Stimulated activated CD4-positive, alpha-beta T cell treated with anti-CD3 and anti-CD28 coated beads, Interleukin-15, amount 100 ng/mL, for 24 hours (primary cell): ENCODE measurements around the gene KHDC4.
"Not testable (repeated sequence)": the region's sequence is repeated elsewhere in the genome, so short reads cannot be mapped to it uniquely, and the experiment has no call there.

ENCODE experiments used
- DNase-seq: peaks from one replicate; pipeline ENCODE4 v3.0.0-alpha.2; 2020

Gene KHDC4

DNA sequence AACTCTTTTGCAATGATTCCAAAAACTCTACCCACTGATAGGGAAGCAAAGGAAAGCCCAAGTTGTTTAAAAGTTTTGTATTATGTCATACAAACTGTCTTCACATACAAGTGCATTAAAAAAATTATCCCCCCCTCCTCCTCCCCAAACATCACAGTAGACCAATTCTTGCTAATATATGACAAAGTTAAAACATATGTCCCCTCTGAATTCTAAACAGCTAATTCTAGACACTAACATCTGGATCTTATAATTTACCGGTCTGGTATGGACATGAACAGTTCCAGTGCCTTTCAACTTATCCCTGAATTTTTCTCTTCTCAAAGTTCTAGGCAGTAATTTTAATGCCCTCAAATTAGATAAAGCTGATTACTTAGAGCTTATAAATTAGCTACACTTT, 36.5 kb downstream of the KHDC4 start:
- DNase-seq: no peak

DNA sequence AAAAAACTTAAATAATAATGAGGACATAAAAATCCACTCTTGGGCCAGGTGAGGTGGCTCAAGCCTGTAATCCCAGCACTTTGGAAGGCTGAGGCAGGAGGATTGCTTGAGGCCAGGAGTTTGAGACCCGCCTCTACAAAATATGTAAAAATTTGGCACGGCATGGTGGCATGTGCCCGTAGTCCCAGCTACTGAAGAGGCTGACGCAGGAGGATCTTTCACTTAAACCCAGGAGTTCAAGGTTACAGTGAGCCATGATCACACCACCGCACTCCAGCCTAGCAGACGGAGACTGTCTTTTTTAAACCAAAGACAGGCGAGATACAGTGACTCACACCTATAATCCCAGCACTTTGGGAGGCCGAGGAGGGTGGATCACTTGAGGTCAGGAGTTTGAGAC, 37.7 kb downstream of the KHDC4 start:
- DNase-seq: not testable (repeated sequence)

DNA sequence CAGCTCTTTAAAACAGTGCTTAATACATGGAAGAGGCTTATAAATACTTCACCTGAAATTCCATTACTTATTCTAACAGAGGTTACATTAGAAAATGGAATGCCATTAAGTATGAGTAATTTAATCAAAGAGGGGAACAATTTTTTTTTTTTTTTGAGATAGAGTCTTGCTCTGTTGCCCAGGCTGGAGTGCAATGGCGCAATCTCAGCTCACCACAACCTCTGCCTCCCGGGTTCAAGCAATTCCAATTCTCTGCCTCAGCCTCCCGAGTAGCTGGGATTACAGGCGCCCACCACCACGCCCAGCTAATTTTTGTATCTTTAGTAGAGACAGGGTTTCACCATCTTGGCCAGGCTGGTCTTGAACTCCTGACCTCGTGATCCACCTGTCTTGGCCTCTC, 38.6 kb downstream of the KHDC4 start:
- DNase-seq: not testable (repeated sequence)

DNA sequence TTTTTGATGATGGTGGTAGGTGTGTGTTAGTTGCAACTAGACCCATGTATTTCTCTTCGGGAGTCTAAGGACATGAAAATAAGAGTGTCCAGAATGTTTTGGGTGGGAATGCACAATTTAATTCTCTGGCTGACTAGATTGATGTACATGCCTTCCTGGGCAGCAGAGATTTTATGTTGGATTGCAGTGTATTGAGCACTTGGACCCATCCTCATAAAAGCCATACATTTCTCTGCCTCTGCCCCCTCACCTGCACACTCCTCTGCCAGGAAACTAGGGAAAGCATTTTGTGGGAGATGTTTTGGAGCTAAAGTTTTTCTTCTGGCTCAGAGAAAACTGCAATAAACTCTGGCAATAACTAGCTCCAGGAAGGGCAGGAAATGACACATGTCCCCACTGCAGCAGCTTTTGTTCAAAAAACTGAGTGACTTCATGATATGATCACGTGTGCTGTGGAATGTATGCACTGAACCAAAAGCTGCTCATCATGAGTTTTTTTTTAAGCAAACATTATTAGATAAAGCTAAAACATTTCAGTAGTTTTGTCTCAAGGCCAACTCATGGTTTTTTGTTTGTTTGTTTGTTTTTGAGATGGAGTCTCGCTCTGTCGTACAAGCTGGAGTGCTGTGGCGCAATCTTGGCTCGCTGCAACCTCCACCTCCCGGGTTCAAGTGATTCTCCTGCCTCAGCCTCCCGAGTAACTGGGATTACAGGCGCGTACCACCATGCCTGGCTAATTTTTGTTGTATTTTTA, 40.6 kb downstream of the KHDC4 start:
- no peak for DNase-seq

DNA sequence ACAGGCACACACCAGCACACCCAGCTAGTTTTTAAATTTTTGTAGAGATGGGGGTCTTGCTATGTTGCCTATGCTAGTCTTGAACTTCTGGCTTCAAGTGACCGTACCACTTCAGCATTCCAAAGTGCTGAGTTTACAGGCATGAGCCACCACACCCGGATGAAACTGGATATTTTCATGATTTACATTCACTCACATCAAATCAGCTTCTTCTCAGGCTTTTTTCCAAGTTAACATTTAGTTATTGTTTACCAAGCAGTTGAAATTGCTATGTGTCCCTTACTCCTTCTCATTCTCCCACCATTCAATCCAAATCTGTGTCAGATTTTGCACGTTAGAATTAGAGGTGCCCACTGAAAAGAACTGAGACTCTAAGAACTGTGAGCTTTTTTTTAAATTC, 41.4 kb downstream of the KHDC4 start:
- no peak for DNase-seq

DNA sequence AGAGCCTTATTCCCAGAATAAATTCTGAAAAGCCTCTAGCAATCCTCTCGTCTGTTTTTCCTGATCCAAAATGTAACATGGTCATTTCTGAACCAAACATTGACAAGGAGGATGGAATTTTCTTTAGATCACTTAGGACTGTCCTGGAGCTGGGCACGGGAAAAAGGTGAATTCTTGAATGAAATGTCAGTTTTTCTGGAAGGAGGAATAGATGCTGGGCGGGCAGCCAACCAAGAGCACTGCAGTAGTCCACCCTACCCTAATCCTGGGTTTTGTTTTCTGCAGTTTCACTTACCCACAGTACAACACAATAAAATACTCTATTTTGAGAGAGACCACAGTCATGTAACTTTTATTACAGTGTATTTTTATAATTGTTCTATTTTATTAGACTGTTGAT, 44.0 kb downstream of the KHDC4 start:
- no peak for DNase-seq

DNA sequence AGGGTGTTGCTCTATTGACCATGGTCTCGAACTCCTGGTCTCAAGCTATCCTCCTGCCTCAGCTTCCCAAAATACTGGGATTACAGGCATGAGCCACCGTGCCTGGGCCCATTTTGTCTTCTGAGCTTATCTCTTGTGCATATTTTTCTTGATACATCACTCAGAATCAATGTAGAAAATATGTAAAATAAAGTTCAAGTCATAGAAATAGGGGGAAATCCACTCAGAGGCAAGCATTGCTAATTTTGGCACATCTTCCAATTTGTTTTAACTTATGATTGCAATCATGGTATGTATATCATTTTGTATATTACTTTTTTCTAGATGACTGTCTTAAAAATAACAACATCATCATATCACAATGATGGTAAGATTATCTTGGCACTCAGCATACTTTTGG, 44.6 kb downstream of the KHDC4 start:
- no peak for DNase-seq

DNA sequence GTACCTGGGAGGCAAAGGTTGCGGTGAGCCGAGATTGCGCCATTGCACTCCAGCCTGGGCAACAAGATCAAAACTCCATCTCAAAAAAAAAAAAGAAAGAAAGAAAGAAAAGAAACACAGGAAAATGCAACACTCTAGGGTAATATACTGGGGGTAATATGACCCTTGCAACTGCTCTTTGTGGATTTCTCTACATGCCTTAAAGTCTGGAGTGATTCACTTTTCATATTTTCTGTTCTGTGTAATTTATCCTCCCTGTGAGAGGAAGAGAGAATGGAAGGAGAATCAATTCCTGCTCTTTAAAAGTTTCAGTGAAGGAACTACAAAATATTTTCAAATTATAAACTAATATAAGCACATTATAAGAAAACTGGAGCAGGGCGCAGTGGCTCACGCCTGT, 45.7 kb downstream of the KHDC4 start:
- DNase-seq: no peak

DNA sequence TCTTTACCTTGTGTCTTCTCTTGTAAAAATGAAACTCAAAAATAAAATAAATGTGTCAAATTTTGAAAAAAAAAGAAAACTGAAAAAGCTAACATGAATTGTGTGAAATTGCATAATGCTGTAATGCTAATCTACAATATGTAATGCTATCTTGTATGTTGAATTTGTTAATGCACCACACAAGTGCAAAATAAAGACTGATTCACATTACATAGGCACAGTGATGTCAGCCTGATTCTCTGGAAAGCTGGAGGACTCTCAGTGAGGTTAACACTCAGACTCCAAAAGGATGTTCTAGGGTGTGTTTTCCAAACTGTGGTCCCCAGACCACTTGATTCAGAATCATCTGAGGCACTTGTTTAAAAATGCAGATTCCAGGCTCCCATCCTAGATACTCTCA, 49.2 kb downstream of the KHDC4 start:
- no peak for DNase-seq

DNA sequence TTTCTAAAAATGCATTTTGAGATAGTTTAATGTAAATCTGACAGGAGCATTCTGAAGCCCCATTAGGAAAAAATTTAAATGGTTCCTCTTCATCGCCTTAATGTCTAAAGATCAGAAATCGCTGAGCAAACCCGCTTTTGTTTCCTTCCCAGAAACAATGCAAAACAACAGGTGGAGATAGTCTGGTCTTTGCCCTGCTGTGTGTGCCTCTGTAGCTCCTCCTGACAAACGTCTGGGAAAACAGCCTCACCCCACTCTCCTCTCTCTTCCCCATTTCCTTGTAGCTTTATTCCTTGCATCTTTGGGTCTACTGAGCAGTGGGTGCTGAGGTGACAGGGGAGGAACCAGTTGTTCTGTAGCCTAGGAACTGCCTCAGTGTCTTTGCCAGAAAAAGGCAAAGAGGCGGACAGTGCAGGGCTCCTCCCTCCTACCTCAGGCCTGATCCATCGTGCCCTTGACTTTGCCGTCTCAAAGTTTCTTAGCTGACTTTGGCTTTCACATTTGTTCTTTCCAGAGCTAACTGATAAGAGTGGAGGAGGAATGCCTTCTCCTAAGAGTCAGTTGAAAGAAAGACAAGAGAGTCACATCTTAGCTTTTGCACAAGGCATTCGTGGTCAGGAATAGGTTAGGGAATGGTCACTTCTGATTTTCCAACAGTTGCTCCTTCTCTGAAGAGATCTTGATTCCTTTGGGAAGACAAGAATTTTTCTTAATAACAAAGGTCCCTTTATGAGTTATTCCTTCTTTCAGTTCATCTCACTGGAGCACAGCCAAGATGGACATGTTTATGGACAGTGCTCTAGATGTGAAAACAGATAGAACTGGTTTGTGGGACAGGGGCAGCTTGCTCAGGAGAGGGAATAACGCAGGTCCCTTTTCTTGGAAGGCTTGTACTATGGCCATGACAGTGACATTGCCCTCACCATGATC, 49.9 kb downstream of the KHDC4 start:
- DNase-seq: no peak

DNA sequence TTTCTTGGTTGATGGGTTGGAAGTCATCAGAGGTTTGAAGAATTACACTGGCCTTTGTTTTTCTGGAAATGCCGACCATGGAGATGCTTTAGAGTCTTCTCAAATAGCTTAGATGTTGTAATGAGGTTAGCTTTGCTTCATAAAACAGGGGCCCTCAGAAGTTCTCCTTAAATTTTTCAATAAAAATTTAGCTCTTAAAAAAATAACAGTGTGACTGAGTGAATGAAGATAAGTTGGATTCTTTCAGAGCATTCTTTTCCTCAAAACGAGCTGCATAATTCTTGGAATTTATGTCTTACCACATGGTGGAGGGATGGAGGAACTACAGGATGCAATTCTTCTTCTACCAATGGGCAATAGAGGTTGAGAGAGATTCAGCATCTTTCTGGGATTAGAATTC, 51.4 kb downstream of the KHDC4 start:
- no peak for DNase-seq

DNA sequence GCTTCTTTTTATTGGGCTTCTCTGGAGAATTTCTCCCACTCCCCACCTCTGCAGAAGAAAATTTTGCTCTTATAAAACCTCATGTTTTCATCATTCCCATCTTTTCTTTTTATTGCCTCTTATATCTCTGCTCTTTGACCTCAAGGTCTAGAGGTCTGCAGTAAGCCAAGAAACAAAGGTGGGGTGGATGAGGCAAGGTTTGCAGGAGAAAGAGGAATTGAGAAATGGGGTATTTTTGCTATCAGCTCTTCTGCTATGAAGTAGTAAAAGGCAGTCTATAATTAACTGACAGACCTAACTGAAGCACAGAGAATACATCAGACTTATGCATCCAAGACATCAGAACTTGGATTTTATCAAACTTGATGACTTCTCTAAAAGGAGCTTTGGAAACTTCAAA, 52.0 kb downstream of the KHDC4 start:
- DNase-seq: no peak

DNA sequence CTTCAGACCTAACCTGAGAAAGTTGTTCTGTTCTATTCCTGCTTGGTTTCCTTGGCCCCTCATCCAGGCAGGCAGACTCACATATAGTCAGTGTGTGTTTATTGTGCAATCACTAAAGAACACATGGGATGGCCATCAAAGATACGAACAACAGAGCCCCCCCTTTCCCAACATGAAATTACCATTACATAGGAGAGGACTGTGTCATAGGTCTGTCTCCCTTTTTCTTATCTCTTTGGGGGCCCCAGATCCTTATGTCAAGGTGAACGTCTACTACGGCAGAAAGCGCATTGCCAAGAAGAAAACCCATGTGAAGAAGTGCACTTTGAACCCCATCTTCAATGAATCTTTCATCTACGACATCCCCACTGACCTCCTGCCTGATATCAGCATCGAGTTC, 53.3 kb downstream of the KHDC4 start:
- DNase-seq: no peak

DNA sequence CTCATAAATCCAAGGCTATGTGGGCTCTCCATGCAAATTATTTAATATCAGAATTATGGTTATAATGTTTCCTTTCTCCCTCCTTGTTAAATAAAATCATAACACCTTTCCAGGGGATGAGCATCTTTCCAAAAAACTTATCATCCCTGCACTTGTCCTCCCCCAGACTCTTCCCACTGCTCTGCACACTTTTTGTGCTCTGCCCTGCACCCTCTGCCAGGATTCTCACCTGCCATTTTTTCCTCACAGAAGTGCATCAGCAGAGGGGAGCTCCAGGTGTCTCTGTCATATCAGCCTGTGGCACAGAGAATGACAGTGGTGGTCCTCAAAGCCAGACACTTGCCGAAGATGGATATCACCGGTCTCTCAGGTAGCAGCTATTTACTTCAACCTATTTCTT, 54.0 kb downstream of the KHDC4 start:
- no peak for DNase-seq

DNA sequence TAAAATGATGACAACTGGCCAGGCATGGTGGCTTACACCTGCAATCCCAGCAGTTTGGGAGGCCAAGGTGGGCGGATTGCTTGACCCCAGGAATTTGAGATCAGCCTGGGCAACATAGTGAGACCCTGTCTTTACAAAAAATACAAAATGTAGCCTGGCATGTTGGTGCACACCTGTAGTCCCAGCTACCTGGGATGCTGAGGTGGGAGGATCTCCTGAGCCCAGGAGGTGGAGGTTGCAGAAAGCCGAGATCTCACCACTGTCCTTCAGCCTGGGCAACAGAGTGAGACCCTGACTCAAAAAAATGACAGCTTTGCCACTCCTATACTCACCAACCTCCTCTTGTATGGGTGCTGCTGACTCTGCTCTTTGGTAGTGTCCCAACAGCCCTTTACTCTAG, 56.3 kb downstream of the KHDC4 start:
- no peak for DNase-seq

DNA sequence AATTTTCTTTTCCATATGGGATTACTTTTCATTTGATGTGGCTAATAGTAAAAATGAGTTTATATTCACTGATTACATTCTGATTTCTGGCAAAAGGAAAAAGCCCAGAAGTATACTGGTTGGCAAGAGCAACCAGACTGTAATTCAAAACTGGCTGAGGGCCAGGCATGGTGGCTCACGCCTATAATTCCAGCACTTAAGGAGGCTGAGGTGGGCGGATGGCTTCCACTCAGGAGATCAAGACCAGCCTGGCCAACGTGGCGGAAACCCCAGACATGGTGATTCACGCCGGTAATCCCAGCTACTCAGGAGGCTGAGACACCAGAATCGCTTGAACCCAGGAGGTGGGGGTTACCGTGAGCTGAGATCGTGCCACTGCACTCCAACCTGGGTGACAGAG, 60.4 kb downstream of the KHDC4 start:
- DNase-seq: no peak

DNA sequence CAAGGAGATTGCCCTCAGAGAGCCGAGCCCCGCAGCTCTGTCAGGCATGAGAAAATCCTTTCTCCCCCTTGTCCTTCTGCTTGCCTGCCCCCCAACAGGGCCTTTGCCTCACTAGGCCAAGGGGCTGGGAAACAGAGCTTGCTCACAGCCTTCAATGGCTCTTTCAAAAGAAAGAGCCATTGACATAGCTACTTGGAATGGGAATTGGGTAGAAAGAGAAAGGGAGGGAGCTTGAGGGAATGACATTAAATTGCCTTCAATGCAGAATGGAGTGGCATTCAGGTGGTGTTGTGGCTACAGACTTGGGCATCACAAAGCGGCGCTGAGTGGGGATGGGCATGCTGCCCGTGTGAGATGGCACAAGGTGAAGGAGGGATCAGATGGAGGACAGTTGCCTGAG, 61.7 kb downstream of the KHDC4 start:
- no peak for DNase-seq

DNA sequence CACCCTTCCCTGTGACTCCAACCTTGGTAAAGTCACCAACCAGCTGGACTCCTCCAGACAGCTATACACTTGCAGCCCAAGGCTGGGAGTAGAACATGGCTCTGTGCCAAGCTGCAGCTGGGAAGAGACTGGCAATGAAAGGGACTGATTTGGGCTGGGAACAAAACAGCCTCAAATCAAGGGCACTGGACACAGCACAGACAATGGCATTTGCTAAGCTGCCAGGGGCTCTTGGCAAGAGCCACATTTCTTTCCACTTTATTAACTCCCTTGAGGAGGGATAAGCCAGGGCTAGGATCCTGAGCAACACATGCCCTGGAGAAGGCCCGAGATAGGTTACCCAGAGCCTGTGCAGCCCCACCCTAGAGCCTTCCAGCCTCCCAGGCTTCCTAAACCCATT, 62.8 kb downstream of the KHDC4 start:
- DNase-seq: no peak

DNA sequence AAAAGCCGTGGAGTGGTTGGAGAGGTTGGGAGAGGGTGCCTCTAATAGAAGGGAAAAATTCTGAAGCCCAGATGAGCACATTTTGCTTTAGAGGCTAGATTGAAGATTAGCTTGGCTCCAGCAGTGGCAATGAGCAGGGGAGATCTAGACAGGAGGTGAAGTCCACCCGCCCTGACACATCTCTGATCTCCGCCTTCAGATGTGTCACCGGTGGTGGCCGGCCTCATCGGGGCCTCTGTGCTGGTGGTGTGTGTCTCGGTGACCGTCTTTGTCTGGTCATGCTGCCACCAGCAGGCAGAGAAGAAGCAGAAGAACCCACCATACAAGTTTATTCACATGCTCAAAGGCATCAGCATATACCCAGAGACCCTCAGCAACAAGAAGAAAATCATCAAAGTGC, 66.4 kb downstream of the KHDC4 start:
- DNase-seq: no peak

DNA sequence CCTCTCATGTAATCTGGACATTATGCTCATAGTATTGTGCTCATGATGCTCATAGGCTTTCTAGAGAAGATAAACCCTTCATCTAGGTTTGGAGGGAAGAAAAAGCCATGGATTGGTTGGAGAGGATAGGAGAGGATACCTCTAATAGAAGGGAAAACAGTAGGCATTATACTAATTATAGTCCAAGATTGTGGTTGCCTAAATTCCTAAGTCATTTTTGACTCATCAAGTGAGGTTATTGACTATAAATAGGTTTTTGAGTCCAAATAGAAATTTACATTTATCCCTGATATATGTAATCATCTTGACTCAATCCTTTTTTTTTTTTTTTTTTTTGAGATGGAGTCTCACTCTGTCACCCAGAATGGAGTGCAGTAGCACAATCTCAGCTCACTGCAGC, 69.8 kb downstream of the KHDC4 start:
- DNase-seq: no peak
